Midbrain (tissue), 1 donor: Measurements from ENCODE around the gene SCN2A.

Experiments used
- DNase-seq: peaks from one replicate; lab custom pipeline; 2025; lab: John Stamatoyannopoulos, UW

SCN2A gene

GRCh38 chr2:165239230-165239629 lies at the start of gene SCN2A:
Gene SCN2A, plus strand, starts transcription at chr2:165239414. Its CDS starts 56,410 bp downstream, at chr2:165295824.
- DNase-seq = peak; percentile 64

GRCh38 chr2:165191096-165191728 lies 48.0 kb upstream of the SCN2A start:
- DNase-seq = no peak

- no peak for DNase-seq
Measured at GRCh38 chr2:165192729-165193128, 46.5 kb upstream of the SCN2A start.

- no peak for DNase-seq
Measured at GRCh38 chr2:165193178-165193777, 45.9 kb upstream of the SCN2A start.

- DNase-seq = no peak
Measured at GRCh38 chr2:165196411-165196810, 42.8 kb upstream of the SCN2A start.

- DNase-seq = no peak
Measured at GRCh38 chr2:165197346-165197745, 41.9 kb upstream of the SCN2A start.

- no peak for DNase-seq
Measured at GRCh38 chr2:165198181-165198580, 41.0 kb upstream of the SCN2A start.

- DNase-seq = no peak
Measured at GRCh38 chr2:165202239-165202638, 37.0 kb upstream of the SCN2A start.

- DNase-seq = peak; percentile 41
Measured at GRCh38 chr2:165203689-165204559, 35.3 kb upstream of the SCN2A start, which contains the start of gene SCN3A. Gene SCN3A, minus strand, starts transcription at chr2:165204050. Its CDS starts 27,656 bp downstream, at chr2:165176394.

- DNase-seq = no peak
Measured at GRCh38 chr2:165205865-165206264, 33.3 kb upstream of the SCN2A start.

- no peak for DNase-seq
Measured at GRCh38 chr2:165208094-165208493, 31.1 kb upstream of the SCN2A start.

GRCh38 chr2:165214093-165214492 lies 25.1 kb upstream of the SCN2A start:
- DNase-seq = no peak

GRCh38 chr2:165219481-165219880 lies 19.7 kb upstream of the SCN2A start:
- DNase-seq = no peak

GRCh38 chr2:165224941-165225340 lies 14.3 kb upstream of the SCN2A start:
- DNase-seq = no peak

GRCh38 chr2:165227571-165227970 lies 11.6 kb upstream of the SCN2A start:
- DNase-seq = no peak

GRCh38 chr2:165237056-165237455 lies 2.2 kb upstream of the SCN2A start:
- no peak for DNase-seq

- no peak for DNase-seq
Measured at GRCh38 chr2:165238295-165238694, 919 bp upstream of the SCN2A start.

GRCh38 chr2:165239856-165240515 lies 772 bp downstream of the SCN2A start:
- no peak for DNase-seq

- no peak for DNase-seq
Measured at GRCh38 chr2:165240916-165241315, 1.7 kb downstream of the SCN2A start.

- no peak for DNase-seq
Measured at GRCh38 chr2:165245081-165245793, 6.0 kb downstream of the SCN2A start.

GRCh38 chr2:165248238-165248637 lies 9.0 kb downstream of the SCN2A start:
- DNase-seq = no peak

- DNase-seq = no peak
Measured at GRCh38 chr2:165251366-165251765, 12.2 kb downstream of the SCN2A start.
